Right lobe of liver (tissue), 4 donors: Measurements from ENCODE around the gene DHRS13.
A peak's percentile ranks its signal among the peaks of the same experiment; 100 is the strongest.

ENCODE experiments used
- POLR2A ChIP-seq: fragments of 450-650 bp; IDR thresholded peaks from one replicate; pipeline ENCODE4 v1.6.1; 2017; ENCODE audit warnings: antibody characterized with exemption, mild to moderate bottlenecking
- TF ChIP-seq, protein P1 (sequence below), 4 donors: fragments of 200-600 bp in 3 of 4; fragments of 450-650 bp in 1 of 4; IDR thresholded peaks; one replicate each; pipeline versions ENCODE4 v1.5.1 to v1.8.0; 2016 to 2022; ENCODE audit warnings: antibody characterized with exemption in 4 of 4, mild to moderate bottlenecking in 2 of 4
- donor health status: DM: no; HTN: no; CAD: no.
- donor health status: DM: no; HTN: no; CAD: no.
- donor health status: DM: no; HTN: yes; CAD: no.

DNA sequence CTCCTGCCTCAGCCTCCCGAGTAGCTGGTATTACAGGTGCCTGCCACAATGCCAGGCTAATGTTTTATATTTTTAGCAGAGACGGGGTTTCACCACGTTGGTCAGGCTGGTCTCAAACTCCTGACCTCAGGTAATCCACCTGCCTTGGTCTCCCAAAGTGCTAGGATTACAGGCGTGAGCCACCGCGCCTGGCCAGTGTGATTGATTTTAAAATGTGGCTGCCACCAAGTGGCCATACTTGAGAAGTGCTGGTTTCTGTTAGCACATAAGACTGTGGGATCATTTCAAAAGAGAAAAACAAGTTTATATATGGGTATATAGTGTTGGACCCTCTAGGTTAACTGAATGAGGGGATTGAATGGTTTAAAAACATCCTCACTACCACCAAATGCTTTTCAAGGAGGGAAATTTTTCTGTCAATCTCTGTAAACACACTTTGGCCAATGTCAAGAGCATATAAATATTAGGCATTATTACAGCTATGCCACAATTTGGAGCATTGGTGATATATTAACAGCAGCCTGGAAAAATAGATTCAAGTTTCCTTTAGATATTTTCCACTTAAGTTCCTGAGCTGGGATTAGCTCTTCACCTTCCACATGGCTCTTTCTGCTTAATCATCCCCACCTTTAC lies 13.5 kb upstream of the DHRS13 start:
- no peak for TF ChIP-seq POLR2A
- TF ChIP-seq, protein P1, sequence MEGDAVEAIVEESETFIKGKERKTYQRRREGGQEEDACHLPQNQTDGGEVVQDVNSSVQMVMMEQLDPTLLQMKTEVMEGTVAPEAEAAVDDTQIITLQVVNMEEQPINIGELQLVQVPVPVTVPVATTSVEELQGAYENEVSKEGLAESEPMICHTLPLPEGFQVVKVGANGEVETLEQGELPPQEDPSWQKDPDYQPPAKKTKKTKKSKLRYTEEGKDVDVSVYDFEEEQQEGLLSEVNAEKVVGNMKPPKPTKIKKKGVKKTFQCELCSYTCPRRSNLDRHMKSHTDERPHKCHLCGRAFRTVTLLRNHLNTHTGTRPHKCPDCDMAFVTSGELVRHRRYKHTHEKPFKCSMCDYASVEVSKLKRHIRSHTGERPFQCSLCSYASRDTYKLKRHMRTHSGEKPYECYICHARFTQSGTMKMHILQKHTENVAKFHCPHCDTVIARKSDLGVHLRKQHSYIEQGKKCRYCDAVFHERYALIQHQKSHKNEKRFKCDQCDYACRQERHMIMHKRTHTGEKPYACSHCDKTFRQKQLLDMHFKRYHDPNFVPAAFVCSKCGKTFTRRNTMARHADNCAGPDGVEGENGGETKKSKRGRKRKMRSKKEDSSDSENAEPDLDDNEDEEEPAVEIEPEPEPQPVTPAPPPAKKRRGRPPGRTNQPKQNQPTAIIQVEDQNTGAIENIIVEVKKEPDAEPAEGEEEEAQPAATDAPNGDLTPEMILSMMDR (IDR thresholded peaks at IDR 0.05) = peak; percentile 70 to 83 (median 76)
